Body of pancreas (tissue), 4 donors: Measurements from ENCODE around the gene SEMA6A.

Experiments
- CTCF ChIP-seq, 7 experiments: fragments of 450-650 bp in 4 of 7; fragments of 200-600 bp in 3 of 7; sonication (generic) in 3 of 7; IDR thresholded peaks; one replicate each; pipeline ENCODE4 v1.5.1; 2016 to 2019; ENCODE audit warnings: antibody characterized with exemption in 7 of 7
- POLR2A ChIP-seq, 3 donors: fragments of 450-650 bp; IDR thresholded peaks; one replicate each; pipeline ENCODE4 v1.6.1; 2016; ENCODE audit warnings: antibody characterized with exemption in 3 of 3, mild to moderate bottlenecking in 2 of 3

- TF ChIP-seq CTCF (IDR thresholded peaks at IDR 0.05) (no peak), POLR2A (IDR thresholded peaks at IDR 0.05) (no peak)
Observed at GRCh38 chr5:116418774-116419173, 155.8 kb downstream of the SEMA6A start.
